AG08396 (cell line): Measurements from ENCODE around the gene PRM1.

Experiments used
- DNase-seq: peaks from one replicate; pipeline ENCODE4 v3.0.0; 2012; ENCODE audit warnings: low spot score, mixed read lengths

The PRM1 gene

DNA sequence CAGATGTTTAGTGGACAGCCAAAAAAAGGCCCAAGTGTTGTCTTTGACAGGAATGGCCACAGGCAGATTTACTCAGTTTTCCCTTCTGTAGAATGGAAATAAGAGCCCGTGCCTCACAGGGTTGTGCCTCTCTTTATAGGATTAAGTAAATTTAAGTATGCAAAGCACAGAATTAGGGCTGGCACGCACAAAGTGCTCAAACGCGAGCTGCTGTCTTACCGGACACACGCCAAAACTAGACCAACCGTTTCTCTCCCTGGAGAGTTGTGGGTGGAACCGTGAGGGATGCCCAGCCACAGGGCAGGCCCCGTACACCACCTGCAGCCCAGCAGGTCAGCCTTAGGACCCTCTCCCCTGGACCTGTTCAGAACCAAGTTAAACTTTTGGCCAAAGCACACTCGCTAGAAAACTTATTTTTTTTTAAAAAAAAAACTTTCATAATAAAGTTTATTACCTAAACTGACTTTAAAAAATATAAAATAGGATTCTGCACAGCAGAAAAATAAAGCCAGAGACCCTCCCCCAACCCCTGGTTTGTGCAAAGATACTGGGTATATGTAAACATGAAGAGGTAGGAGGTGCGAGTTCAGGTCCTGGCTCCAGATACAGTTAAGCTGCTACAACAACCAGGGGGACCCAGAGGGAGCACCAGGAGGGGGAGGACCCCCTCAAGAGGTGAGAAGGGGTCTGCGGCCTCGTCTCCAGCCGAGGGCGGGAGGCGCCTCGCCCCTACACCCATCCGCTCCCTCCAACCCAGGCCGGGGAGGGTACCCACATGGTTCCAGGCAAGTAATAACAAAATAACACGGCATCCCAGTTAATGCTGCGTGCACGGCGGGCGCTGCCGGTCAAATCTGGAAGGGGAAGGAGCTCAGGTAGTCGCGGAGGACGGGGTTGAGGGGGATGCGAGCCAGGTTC is 26.9 kb downstream of the PRM1 start:
- DNase-seq = no peak

DNA sequence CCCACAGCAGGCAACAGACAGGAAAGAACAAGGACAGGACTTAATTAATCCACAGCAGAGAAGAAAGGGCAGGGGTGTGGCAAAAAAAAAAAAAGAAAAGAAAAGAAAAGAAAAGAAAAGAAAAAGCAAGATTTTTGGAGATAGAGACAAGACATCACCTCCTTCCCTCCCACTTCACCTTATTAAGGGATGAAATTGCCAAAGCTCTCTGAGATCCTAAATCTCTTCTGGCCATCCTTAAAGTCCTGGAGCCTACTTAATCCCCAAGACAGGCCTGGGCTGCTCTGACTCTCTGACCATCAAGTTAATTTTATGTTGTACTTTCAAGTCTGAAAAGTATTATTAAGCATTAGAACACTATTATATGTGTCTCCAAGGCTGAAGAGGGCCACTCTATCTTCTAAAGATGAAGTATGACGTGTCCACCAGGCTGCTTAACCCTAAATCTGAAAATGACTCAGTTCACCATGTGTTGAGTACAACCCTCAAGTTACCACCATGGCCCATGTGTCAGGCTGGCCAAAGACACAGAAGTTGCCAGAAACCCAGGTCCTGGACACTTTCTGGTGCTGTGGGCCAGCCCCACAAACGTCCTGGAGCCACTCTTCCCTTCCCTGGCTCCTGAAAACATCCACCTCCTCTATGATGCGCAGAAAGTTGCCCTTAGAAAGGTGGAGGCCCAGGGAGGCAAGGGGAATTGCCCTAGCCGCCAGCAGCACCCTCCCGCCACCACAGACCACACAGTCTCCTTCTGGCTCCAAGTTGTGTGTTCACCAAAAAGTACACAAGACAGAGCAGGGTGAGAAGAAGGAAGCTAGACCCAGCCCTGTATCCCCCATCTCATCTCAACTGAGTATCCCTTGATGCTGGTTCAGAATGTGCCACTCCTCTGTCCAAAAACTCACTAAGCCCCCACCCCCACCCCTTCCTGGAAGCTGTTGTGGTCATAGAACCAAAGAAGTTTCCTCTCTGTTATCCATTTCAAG is 27.8 kb downstream of the PRM1 start:
- DNase-seq = peak; percentile 50

DNA sequence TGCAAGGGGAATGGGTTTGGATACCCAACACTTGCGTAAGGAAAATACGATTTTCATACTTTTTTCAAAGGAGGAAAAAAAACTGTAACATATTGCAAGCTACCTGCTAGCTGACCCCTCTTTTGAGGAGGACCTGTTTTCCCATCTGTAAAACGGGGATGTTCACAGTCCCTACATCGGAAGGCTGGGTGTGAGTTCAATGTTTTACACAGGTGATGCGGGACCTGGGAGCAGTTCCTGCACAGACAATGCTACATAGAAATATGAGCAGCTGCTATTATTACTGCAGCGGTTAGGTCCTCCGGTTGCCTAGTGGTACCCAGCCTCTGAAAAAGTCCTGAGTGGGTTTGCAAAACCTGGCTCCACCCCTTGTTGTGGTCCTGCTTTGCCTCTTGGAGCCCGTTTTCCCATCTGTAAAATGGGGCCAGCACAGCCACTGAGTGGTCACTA is 28.6 kb downstream of the PRM1 start:
- no peak for DNase-seq

DNA sequence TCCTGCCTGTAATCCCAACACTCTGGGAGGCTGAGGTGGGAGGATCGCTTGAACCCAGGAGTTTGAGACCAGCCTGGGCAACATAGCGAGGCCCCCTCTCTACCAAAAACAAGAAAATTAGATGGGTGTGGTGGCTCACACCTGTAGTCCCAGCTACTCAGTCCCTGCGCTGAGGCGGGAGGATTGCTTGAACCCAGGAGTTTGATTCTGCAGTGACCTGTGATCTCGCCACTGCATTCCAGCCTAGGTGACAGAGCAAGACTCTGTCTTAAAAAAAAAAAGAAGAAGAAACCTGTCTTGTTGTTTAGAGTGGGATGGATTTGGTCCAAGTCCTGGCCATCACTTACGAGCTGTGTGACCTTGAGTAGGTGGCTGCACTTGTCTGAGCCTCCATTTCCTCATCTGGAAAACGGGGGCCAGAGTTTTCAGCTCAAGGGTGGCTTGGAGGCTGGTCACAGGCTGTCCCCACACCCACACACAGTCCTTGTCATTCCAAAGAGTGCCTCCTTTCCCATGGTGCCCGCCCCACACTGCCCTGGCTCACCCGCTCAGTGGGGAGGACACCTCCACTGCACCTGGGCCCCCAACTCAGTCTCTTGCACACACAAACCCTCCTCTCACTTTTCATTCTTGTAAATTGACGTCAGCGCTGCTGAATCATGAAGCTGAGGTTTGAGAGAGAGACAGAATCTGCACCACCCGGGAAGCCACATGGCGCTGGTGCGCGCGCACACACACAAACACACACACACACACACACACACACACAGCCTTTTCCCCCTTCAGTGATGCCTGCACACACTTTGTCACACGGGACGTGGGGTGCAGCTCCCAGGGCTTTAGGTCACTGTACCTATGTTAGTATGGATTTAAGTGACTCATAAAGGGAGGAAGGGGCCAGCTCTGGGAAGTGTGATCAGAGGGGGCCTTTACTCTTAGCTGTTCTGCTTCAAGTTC is 29.3 kb downstream of the PRM1 start:
- peak; percentile 66 for DNase-seq

DNA sequence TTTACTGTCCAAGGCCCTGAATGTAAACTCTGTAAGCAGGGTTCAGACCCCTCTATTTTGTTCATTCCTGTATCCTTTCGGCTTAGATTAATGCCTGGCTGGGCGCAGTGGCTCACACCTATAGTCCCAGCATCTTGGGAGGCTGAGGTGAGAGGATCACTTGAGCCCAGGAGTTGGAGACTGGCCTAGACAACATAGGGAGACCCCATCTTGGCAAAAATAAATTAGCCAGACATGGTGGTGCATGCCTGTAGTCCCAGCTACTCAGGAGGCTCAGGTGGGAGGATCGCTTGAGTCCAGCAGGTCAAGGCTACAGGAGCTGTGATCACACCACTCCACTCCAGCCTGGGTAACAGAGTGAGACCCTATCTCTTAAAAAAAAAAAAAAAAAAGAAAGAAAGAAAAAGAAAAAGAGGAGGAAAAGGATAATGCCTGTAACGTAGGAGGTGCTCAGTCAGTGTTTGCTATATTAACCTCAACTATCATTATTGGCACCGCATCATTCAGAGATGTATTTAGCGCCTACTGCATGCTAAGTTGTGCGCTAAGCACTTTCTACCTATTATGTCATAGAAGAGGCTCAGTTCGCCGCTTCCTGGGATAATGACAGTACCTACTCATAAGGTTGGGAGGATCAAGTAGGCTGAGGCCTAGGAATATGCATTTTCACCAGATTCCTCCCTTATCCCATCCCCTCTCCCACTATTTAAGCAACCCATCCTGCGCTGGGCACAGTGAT is 30.2 kb downstream of the PRM1 start:
- no peak for DNase-seq

DNA sequence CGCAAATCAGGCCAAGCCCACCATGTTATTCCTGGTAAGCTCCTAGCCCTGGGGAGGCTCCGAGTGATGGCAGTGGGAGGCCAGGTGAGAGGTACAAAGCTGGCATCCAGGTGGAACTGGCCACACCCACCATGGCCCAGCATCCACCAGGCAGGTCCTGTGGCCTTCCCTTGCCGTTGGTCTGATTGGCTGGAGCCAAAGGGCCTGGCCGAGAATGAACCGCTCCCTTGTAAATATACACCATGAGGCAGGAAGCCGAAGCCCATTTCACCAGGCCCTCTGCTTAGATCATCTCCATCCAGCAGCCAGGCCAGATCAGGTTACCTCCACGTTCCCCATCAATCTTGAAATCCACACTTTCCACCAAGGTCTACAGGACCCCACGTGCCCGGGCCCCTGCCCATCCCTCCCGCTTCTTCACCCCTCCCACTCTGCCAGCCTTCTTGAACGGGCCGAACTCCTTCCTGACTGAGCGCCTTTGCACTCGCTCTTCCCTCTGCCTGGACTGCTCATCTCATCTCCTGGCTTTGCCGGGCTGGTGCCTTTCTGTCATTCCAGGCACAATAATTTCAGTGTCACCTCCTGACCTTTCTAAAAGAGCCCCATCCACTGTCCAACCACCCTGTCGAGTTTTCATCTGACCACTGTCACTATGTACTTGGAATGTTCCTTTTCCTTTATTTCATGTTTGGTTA is 30.9 kb downstream of the PRM1 start:
- DNase-seq = no peak

DNA sequence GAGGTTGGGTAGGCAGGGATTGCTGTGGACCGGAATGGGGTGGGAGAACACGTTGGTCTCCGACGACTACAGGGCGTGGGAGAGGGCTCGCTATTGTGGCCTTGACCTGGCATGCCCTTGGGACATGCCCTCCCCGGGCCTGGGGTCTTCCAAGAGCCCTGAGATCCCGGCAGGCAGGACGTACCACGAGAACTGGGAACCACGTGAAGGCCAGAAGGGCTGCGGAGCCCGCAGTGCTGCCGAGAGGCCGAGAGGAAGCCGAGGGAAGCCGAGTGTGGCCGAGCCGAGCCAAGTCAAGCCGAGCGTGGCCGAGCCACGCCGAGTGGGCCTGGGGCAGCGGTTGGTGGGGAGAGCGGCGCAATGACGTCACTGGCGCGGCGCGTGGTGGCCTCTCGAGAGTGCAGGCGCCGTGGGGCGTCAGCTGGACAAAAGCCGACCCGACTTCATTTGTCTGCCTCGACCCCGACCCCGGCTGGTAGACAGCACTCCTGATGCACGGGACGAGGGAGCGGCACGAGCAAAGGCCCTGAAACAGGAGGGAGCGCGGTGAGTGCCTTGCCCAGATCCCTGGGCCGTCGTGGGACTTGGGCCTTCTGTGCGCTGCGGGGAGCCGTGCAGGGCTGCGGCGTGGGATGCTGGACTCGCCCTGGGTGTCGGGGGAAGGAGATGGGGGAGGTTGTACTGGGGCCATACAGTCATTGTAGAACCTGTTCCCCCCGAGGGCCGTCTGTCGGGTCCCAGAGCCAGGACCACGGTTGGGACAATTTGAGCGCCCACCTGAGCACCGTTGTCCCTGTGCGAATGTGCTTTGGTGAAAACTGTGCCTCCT is 31.7 kb downstream of the PRM1 start:
- DNase-seq = no peak

DNA sequence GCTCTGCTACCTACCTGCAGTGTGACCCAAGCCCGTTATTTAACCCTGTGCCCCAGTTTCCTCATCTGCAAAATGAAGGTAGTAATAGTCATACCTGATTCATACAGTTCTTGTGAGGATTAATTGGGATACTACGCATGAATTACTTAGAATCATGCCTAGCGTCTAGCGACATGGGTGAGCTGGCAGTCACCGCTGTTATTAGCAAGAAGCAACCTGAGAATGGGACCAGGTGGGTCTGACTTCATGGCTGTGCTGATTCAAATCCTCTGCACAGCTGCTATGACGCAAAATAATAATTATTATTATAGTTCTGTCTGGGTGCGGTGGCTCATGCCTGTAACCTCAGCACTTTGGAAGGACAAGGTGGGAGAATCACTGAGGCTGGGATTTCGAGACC is 33.0 kb downstream of the PRM1 start:
- no peak for DNase-seq

DNA sequence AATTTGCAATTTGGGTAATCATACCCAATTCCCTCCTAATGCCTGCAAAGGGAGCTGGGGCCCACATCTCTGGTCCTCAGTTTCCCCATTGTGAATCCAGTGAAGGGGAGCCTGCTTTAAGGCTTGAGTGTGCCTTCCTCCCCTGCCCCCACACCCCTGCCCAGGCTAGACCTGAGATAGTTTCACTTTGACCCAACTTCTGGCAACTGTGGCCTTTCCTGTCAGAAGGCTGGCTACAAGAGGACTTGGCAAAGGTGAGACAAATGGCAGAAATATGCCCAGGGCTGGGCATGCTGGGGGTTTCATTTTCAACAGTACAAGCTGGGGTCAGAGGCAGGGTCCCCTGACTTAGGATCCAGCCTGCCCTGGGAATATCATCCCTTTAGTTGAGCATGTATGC is 35.1 kb downstream of the PRM1 start:
- no peak for DNase-seq

DNA sequence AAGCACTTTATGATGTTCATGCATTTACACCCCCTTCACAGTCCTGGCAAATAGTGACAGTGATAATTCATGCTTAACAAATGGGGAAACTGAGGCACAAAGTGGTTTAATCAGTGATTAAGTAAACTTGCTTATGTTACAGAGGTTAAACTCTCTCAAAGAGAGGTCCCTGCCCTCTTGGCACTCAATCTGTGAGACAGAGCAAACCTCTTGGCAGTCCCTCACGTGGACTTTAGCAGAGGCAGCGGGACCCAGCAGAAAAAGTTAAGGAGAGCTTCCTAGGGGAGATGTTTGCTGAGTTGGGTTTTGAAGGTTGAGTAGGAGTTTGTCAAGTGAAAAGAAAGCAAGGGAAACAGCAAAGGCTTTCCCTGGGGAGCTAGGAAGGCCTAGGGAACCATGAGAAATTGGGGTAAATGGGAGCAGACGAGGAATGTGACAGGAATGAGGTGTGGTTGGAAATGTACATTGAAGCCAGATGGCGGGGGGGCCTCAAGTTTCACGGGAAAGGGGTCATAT is 35.9 kb downstream of the PRM1 start:
- no peak for DNase-seq

DNA sequence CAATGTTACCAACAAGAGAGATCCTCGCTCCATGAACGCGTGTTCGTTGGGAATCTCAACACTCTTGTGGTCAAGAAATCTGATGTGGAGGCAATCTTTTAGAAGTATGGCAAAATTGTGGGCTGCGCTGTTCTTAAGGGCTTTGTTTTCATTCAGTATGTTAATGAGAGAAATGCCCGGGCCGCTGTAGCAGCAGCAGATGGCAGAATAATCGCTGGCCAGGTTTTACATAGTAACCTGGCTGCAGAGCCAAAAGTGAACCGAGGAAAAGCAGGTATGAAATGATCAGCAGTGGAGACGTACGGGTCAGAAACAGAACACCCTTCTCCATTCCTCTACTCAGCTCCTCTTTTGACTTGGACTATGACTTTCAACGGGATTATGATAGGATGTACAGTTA is 38.5 kb downstream of the PRM1 start:
- DNase-seq = no peak

DNA sequence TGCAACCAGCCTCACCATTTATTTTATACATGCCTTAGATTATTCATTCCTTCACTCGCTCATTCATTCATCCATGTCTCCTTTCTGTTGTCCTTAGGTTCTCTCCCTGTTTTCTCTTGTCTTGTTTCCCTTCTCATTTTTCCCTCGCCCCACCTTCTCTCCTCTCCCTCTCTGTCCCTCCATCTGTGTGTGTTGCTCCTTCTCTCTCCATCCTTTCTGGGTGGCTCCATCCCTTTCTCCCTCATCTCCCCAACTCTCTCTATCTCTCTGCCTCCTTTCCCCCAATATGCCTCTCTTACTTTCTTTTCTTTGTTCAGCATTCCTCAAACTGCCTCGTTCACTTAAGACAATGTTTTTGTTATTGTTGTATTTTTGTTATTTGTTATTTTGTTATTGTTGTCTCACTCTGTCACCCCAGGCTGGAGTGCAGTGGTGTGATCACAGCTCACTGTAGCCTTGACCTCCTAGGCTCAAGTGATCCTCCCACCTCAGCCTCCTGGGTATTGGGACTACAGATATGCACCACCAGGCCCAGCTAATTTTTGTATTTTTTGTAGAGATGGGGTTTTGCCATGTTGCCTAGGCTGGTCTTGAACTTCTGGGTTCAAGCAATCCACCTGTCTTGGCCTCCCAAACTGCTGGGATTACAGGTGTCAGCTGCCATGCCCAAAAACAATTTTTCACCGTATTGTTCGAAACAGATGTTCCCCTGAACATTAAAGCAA is 39.5 kb downstream of the PRM1 start:
- no peak for DNase-seq

DNA sequence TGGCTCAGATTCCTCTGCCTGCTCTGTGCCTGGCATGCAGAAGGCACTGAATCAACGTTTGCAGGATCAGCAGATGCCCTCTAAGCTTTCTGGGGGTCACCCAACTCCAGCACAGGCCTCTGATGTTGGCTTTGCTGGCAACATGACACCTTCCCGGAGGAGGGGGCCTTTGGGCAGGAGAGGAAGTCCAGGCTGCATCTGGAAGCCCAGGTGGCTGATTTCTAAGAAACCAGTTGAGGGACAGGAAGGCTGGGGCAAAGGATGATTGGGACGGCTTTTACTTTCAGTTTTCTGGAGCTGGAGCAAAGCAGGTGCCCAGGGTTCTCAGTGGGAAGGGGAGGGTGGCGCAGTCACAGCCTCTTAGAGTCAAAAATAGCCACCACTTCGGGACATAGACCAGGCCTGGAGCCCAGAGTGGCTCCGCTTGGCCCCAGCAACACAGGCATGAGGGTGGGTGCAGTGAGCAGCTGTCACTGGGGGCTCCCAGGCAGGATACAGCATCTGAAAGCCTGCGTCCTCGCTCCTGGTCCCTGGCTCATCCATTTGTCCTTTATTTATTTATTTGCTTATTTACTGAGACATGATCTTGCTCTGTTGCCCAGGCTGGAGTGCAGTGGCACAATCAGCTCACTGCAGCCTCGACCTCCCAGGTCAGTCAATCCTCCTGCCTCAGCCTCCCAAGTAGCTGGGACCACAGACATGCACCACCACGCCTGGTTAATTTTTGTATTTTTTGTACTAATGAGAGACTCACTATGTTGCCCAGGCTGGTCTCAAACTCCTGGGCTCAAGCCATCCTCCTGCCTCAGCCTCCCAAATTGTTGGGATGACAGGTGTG is 40.3 kb downstream of the PRM1 start:
- DNase-seq = no peak

DNA sequence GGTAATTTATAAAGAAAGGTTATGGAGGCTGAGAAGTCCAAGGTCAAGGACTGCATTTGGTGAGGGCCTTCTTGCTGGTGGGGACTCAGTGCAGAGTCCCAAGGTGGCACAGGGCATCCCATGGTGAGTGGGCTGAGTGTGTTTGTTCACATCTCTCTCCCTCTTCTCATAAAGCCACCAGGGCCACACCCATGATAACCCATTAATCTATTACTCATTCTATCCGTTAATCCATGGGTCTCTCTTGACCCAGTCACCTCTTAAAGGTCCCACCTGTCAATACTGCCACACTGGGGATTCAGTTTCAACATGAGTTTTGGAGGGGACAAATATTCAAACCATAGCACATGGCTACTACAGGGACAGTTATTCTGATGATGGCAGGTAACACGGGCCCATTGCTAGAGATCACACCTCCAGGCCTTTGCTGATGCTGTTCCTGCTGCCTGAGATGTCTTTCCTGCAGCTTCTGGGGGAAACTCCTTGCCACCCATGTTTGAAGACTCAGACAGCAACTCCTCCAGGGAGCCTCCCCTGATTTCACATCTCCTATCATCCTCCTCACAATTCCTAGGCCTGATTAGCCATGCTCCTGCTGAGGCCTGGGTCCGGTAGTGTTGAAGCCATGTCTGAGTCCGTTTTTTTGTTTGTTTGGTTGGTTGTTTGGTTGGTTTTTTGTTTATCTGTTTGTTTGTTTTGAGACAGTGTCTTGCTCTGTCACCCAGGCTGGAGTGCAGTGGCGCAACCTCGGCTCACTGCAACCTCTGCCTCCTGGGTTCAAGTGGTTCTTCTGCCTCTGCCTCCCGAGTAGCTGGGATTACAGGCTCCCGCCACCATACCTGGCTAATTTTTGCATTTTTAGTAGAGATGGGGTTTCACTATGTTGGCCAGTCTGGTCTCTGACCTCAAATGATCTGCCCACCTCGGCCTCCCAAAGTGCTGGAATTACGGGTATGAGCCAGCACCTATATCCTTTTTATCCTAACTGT is 41.2 kb downstream of the PRM1 start:
- DNase-seq = no peak

DNA sequence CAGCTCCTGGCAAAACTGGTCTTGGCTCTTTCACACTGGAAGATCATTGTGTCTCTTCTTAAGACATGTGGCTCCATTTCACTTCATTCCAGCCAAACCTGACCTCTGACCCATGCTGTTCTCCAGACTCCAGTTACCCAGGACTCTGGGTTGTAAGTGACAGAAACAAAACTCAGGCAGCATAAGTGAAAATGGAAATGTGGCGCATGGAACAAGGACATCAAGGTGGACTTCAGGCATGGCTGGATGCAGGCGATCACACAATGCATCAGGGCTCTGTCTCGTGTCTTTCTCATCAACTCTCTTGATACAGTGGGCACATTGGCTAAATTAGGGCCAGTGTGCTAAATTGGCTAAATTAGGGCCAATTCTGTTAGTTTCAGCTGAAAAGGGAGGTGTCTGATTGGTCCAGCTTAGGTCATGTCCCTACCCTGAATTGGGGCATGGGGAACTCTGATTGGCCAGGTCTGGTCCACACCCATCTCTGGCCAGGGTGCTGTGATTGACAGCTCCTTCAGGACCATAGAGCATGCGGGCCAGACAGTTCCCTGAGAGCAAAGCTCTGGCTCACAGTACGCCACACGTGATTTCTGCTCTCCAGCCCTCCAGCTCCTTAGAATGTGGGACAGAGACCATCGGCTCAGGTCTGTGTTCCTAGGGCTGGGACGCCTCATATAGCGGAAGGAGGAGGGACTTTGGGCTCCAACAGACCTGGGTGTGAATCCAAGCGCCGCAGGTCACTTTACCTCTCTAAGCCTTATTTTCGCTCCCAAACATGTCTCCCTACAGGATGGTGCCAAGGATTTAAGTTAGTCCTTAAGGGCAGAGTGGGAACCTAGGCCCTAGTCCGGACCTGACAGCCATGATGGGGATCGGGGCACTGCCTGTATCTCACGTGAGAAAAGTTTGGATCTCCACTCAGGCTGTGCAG is 42.6 kb downstream of the PRM1 start:
- DNase-seq = no peak
